Ovary (tissue), 9 donors: ENCODE data around the gene MMP25. TPM values are rescaled to one million over a fixed set of nuclear protein-coding genes. Genes with fewer than 3 reads are reported as not detected.

Experiments used
- DNase-seq, 5 donors: peaks; one replicate each; pipeline ENCODE4 v3.0.0-alpha.2; 2019 to 2020
- H3K27ac ChIP-seq, 2 donors: fragments of 200-600 bp; one replicate each; pipeline versions ENCODE4 v1.5.1 to v1.8.0; 2019 to 2022
- H3K27me3 ChIP-seq: fragments of 200-600 bp; one replicate; pipeline ENCODE4 v1.8.0; 2022
- H3K36me3 ChIP-seq: fragments of 200-600 bp; sonication (generic); one replicate; pipeline ENCODE4 v1.5.1; 2019
- H3K4me1 ChIP-seq: one replicate; pipeline ENCODE4 v1.8.1; 2013; ENCODE audit warnings: mild to moderate bottlenecking, moderate library complexity; ENCODE audit not compliant: insufficient read depth
- H3K4me3 ChIP-seq: fragments of 200-600 bp; sonication (generic); one replicate; pipeline ENCODE4 v1.5.1; 2017
- H3K9me3 ChIP-seq, 2 donors: fragments of 200-600 bp in 1 of 2; sonication (generic) in 1 of 2; one replicate each; pipeline versions ENCODE4 v1.5.1 to v1.8.1; 2013 to 2019; ENCODE audit warnings: mild to moderate bottlenecking in 1 of 2, moderate library complexity in 1 of 2
- EP300 ChIP-seq: sonication (generic); formaldehyde crosslinking; IDR thresholded peaks from one replicate; pipeline ENCODE4 v1.6.1; 2017; ENCODE audit warnings: antibody characterized with exemption
- POLR2A ChIP-seq: fragments of 450-650 bp; IDR thresholded peaks from one replicate; pipeline ENCODE4 v1.6.1; 2017; ENCODE audit warnings: antibody characterized with exemption, mild to moderate bottlenecking, moderate library complexity
- WGBS, 3 donors: extraction: QIAGEN DNeasy Blood & Tissue Kit in 1 of 3; methylation state at CpG; one replicate each; pipeline versions ENCODE4 v1.1.5 to v1.1.7; 2013 to 2017; 5-methylcytosine and 5-hydroxymethylcytosine counted together
- intact Hi-C, 4 donors: fragments of 100-400 bp; cut with DNase I; formaldehyde crosslinking; loops; one replicate each; pipeline versions ENCODE4 v1.11.0 to v1.15.1; 2022 to 2023
- polyA plus RNA-seq, 2 donors: library from polyadenylated mRNA; stranded (reverse); fragments of 200-250 nt in 1 of 2; fragments of 350-450 nt in 1 of 2; fragmentation: Illumina TruSeq in 1 of 2; extraction: RNeasy Lipid Tissue Mini Kit (QIAGEN cat#74804) in 1 of 2; gene quantifications; one replicate each; pipeline ENCODE4 v1.2.3, GENCODE V29; 2013 to 2014
- total RNA-seq, 7 donors: library from RNA; depleted of rRNA in 2 of 7; stranded (reverse); fragments of >200 nt in 2 of 7; fragmentation: NEBNext Ultra II Directional in 3 of 7; extraction: Animal tissue kit (Norgen Biotek cat#: 25700) in 3 of 7; gene quantifications; one replicate each; pipeline versions ENCODE4 v1.1.0 to v1.2.4, GENCODE V29; 2016 to 2023
- TF ChIP-seq, protein P1 (sequence below), 3 donors: fragments of 450-650 bp in 2 of 3; fragments of 200-600 bp in 1 of 3; IDR thresholded peaks; one replicate each; pipeline versions ENCODE4 v1.5.1 to v1.8.0; 2016 to 2022; ENCODE audit warnings: antibody characterized with exemption in 3 of 3, mild to moderate bottlenecking in 1 of 3
- donor health status: DM: no; HTN: no; CAD: no; lungs with moderate emphysema.
- donor health status: DM: no; HTN: no; CAD: no.
- donor health status: Bipolar disorder and iron deficiency.
- donor health status: DM: yes; HTN: yes; CAD: no.
- donor health status: DM: no; HTN: no; CAD: no.
- donor health status: DM: yes; HTN: yes; CAD: no.

Gene MMP25
- total and polyA plus RNA-seq, 9 donors: 0.15 to 0.72 (median 0.59) TPM; not detected in 1

DNA sequence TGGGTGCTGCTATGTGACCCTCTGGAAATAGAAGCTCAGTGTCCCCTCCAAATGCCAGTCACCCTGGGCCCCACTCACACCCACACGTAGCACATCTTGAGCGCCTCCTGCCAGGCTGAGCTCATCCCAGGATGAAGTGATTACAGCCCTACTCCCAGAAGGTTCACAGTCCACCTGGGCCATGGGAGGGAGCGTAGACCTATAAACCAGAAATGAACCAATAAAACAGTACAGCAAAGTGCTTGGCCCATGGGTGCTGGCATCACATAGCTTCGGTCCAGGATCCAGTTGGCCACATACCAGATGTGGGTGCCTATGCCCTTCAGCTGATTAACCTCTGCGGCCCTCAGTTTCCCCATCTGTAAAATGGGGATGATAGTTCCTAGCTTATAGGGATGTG lies 7.5 kb upstream of the MMP25 start:
- TF ChIP-seq EP300 (no peak), POLR2A (no peak)
- TF ChIP-seq, protein P1, sequence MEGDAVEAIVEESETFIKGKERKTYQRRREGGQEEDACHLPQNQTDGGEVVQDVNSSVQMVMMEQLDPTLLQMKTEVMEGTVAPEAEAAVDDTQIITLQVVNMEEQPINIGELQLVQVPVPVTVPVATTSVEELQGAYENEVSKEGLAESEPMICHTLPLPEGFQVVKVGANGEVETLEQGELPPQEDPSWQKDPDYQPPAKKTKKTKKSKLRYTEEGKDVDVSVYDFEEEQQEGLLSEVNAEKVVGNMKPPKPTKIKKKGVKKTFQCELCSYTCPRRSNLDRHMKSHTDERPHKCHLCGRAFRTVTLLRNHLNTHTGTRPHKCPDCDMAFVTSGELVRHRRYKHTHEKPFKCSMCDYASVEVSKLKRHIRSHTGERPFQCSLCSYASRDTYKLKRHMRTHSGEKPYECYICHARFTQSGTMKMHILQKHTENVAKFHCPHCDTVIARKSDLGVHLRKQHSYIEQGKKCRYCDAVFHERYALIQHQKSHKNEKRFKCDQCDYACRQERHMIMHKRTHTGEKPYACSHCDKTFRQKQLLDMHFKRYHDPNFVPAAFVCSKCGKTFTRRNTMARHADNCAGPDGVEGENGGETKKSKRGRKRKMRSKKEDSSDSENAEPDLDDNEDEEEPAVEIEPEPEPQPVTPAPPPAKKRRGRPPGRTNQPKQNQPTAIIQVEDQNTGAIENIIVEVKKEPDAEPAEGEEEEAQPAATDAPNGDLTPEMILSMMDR (IDR thresholded peaks at IDR 0.05): no peak
- H3K27me3 ChIP-seq: no peaks in the 10 kb centered on the region
- no peaks in the 10 kb centered on the region for H3K9me3 ChIP-seq
- no peak overlapping the region for H3K27ac ChIP-seq
- no peaks in the 10 kb centered on the region for H3K4me1 ChIP-seq
- DNase-seq: no peak
- intact Hi-C loops: loop anchor here in 1 of 4 donors (10.0 kb wide), 1 partner anchor 126 kb away; no protein-coding TSS in a partner anchor
- H3K4me3 ChIP-seq: no peak overlapping the region
- WGBS, 3 donors: 74 to 77% (median 76%) methylated on average over 5 of the region's 5 CpGs
- H3K36me3 ChIP-seq: no peaks in the 10 kb centered on the region

DNA sequence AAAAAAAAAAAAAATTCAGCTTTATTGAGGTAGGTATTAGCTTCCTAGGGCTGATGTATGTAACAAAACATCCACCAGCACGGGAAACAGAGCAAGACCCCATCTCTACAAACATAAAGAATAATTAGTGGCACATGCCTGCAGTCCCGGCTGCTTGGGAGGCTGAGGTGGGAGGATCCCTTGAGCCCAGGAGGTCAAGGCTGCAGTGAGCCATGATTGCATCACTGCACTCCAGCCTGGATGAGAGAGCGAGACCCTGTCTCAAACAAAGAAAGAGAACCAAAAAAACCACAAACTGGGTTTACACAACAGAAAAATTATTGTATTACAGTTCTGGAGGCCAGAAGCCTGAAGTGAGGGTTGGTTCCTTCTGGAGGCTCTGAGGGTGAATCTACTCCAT lies 4.0 kb upstream of the MMP25 start:
- peaks cover 5% of the 10 kb centered on the region for H3K4me1 ChIP-seq
- TF ChIP-seq EP300 (no peak), POLR2A (no peak)
- TF ChIP-seq, protein P1 (IDR thresholded peaks at IDR 0.05): no peak
- no peak overlapping the region for H3K4me3 ChIP-seq
- peaks cover 4% of the 10 kb centered on the region for H3K27me3 ChIP-seq
- intact Hi-C loops: no loop called here
- no peaks in the 10 kb centered on the region for H3K36me3 ChIP-seq
- H3K9me3 ChIP-seq: no peaks in the 10 kb centered on the region
- DNase-seq: no peak
- 30 to 49% (median 36%) methylated on average over 3 of the region's 3 CpGs for WGBS, 3 donors
- H3K27ac ChIP-seq: no peak overlapping the region

- peaks cover 4% of the 10 kb centered on the region for H3K27me3 ChIP-seq
- intact Hi-C loops: no loop called here
- 81 to 87% (median 82%) methylated on average over 6 of the region's 6 CpGs for WGBS, 3 donors
Observed at GRCh38 chr16:3044708-3045107, 1.7 kb upstream of the MMP25 start.

DNA sequence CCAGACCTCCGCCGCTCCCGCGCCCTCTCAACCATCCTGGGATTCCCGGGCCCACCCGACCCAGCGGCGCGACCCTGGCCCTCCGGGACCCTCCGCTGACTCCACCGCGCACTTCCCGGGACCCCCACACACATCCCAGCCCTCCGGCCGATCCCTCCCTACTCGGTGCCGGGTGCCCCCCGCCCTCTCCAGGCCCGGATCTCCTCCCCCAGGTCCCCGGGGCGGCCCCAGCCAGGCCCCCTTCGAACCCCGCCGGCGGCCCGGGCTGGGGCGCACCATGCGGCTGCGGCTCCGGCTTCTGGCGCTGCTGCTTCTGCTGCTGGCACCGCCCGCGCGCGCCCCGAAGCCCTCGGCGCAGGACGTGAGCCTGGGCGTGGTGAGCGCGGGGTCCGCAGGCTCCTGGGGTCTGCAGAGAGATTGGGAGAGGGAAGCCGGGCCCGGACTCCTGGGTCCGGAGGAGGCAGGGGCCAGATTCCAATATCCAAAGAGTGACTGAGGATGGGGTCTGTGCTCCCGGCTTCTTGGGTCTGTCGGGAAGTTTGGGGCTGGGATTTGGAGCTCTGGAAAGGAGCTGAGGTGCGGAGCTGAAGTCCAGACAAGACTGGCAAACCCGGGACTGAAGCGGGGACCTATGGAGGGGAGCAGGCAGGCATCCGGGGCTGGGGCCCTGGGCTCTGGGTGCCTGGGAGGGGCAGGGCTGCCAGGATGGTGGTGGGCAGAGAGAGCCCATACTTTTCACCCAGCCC lies 453 bp downstream of the MMP25 start:
- Histone ChIP-seq H3K4me1 (peaks cover 5% of the 10 kb centered on the region), H3K27ac (no peak overlapping the region), H3K4me3 (no peak overlapping the region), H3K9me3 (no peaks in the 10 kb centered on the region), H3K36me3 (no peaks in the 10 kb centered on the region), H3K27me3 (peaks cover 4% of the 10 kb centered on the region)
- TF ChIP-seq, protein P1 (IDR thresholded peaks at IDR 0.05): no peak
- no peak for TF ChIP-seq EP300
- no peak for TF ChIP-seq POLR2A
- DNase-seq: no peak
- WGBS, 3 donors: 1 to 2% (median 1%) methylated on average over 38 to 54 of the region's 54 CpGs
- intact Hi-C loops: no loop called here

More at GRCh38 chr16:3044708-3045107, 1.7 kb upstream of the MMP25 start:
- H3K36me3 ChIP-seq: no peaks in the 10 kb centered on the region
- TF ChIP-seq EP300 (no peak), POLR2A (no peak)
- TF ChIP-seq, protein P1 (IDR thresholded peaks at IDR 0.05): no peak
- H3K4me1 ChIP-seq: peaks cover 5% of the 10 kb centered on the region
- no peaks in the 10 kb centered on the region for H3K9me3 ChIP-seq
- no peak overlapping the region for H3K4me3 ChIP-seq
- H3K27ac ChIP-seq: no peak overlapping the region
- no peak for DNase-seq
